ENCODE data around the gene INSYN2A. TPM values are rescaled to one million over a fixed set of nuclear protein-coding genes. Genes with fewer than 3 reads are reported as not detected.

Gene INSYN2A
- total RNA-seq, 1 donor from 2014 or later = 0.13 TPM

DNA sequence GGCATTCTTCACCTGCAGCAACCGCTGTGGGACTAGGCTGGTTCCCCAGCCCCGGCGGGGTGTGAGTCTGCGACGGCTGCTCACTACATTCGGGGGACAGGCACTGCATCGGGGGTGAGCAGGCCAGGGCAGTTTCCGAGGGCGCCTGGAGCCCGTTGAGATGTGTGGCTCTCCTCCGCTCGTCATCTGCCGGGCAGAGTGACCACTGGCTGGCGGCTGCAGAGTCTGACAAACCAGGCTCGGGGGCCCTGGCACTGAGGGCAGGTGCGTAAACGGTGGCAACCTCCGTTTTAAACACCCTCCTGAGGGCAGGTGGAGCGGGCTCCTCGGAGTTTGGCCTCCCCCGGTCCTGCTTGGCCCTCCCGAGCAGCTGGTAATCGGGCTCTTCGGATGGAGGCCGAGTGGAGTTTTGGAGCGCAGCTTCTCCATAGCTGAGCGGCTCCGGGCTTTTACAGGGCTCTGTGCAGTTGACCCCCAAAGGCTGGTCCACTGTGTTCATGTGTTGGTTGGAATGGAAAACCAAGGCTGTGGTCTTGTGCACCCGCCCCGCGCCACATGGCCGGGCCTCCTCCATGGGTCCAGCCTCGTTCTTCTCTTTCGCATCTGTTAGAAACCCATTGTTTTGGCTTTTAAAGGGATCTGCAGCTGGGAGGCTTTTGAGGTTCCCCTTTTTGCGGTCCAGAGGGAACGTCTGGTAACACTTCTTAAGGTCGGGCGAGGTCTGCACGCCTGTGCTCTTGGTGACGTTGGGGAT, 20.9 kb downstream of the INSYN2A start:
- H3K27me3 Mint-ChIP-seq (ENCODE audit: low read depth) = no peaks in the 10 kb centered on the region
- no peak overlapping the region for H3K27ac Mint-ChIP-seq
- H3K36me3 Mint-ChIP-seq = peaks cover 6% of the 10 kb centered on the region
- no peak overlapping the region for H3K4me3 Mint-ChIP-seq
- TF ChIP-seq, protein P1, sequence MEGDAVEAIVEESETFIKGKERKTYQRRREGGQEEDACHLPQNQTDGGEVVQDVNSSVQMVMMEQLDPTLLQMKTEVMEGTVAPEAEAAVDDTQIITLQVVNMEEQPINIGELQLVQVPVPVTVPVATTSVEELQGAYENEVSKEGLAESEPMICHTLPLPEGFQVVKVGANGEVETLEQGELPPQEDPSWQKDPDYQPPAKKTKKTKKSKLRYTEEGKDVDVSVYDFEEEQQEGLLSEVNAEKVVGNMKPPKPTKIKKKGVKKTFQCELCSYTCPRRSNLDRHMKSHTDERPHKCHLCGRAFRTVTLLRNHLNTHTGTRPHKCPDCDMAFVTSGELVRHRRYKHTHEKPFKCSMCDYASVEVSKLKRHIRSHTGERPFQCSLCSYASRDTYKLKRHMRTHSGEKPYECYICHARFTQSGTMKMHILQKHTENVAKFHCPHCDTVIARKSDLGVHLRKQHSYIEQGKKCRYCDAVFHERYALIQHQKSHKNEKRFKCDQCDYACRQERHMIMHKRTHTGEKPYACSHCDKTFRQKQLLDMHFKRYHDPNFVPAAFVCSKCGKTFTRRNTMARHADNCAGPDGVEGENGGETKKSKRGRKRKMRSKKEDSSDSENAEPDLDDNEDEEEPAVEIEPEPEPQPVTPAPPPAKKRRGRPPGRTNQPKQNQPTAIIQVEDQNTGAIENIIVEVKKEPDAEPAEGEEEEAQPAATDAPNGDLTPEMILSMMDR (IDR thresholded peaks at IDR 0.05; ENCODE audit: unreplicated experiment) = no peak
- peaks cover 6% of the 10 kb centered on the region for H3K4me1 Mint-ChIP-seq
- peaks cover under 1% of the 10 kb centered on the region for H3K9me3 Mint-ChIP-seq
- DNase-seq (ENCODE audit: low spot score in 2 of 2, unreplicated experiment in 2 of 2) = no peak

DNA sequence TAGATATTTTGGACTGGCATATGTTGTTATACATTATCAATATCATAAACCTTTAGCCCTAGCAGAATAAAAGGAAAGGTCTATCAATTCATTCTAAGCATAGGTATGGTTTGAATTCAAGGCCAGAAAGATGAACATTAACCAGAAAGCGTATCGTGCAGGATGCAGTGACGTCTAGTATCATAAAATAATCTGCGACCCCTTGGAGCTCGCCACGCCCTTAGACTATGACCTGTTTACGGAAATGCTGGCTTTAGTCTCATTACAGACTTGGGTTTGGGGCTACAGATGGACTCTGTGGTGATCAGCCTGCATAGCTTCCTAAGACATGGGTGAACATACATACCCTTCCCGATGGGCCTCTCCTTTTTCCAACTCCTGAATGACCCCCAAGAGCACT, 21.5 kb downstream of the INSYN2A start:
- no peak overlapping the region for H3K27ac Mint-ChIP-seq
- H3K9me3 Mint-ChIP-seq = no peaks in the 10 kb centered on the region
- H3K36me3 Mint-ChIP-seq = peaks cover 6% of the 10 kb centered on the region
- no peak overlapping the region for H3K4me3 Mint-ChIP-seq
- TF ChIP-seq, protein P1 (IDR thresholded peaks at IDR 0.05; ENCODE audit: unreplicated experiment) = no peak
- no peak for DNase-seq (ENCODE audit: low spot score in 2 of 2, unreplicated experiment in 2 of 2)
- H3K4me1 Mint-ChIP-seq = peaks cover 6% of the 10 kb centered on the region
- no peaks in the 10 kb centered on the region for H3K27me3 Mint-ChIP-seq (ENCODE audit: low read depth)

DNA sequence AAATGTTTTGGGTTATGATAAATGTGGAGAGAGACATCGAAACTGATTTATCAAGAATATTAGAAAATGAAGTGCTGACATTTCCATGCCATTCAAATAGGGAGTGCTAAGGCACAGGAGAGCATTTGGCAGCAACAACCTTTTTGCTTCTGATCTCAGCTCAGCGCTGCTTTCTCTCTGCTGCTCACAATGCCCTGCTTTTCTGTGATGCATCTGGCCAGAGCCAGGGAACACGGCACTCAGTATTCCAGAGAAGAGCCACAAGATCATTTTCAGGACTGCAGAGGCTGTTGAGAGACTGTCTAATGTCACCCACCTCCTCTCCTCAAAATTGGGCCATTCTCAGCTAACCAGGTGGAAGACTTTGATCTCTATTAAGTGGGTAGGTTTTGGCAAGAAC, 28.1 kb downstream of the INSYN2A start:
- TF ChIP-seq, protein P1 (IDR thresholded peaks at IDR 0.05; ENCODE audit: unreplicated experiment) = no peak
- H3K4me3 Mint-ChIP-seq = no peak overlapping the region
- no peak for DNase-seq (ENCODE audit: low spot score in 2 of 2, unreplicated experiment in 2 of 2)
- H3K9me3 Mint-ChIP-seq = no peaks in the 10 kb centered on the region
- peaks cover 4% of the 10 kb centered on the region for H3K4me1 Mint-ChIP-seq
- no peaks in the 10 kb centered on the region for H3K27me3 Mint-ChIP-seq (ENCODE audit: low read depth)
- H3K27ac Mint-ChIP-seq = no peak overlapping the region
- peaks cover 2% of the 10 kb centered on the region for H3K36me3 Mint-ChIP-seq

DNA sequence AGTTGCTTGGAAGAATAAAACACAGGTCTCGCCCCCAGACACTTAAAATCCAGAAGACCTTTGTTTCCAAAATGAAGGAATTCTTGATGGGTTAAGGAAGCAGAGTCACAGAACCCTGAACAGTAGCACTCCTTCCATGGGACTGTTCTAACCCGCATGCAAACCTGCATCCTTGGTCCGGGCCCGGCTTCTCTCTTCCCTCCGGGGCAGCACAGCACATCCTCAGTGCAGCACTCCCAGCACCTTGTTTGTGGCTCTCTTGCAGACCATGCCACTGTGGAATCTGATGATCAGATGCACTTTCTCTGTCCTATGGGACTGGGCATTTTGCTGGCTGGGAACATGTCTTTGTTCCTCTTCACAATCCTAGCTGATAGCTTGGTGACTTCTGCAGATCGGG, 33.5 kb downstream of the INSYN2A start:
- TF ChIP-seq, protein P1 (IDR thresholded peaks at IDR 0.05; ENCODE audit: unreplicated experiment) = no peak
- H3K36me3 Mint-ChIP-seq = no peaks in the 10 kb centered on the region
- peaks cover 4% of the 10 kb centered on the region for H3K4me1 Mint-ChIP-seq
- no peak overlapping the region for H3K4me3 Mint-ChIP-seq
- H3K27me3 Mint-ChIP-seq (ENCODE audit: low read depth) = no peaks in the 10 kb centered on the region
- H3K27ac Mint-ChIP-seq = no peak overlapping the region
- no peaks in the 10 kb centered on the region for H3K9me3 Mint-ChIP-seq
- DNase-seq (ENCODE audit: low spot score in 2 of 2, unreplicated experiment in 2 of 2) = no peak

DNA sequence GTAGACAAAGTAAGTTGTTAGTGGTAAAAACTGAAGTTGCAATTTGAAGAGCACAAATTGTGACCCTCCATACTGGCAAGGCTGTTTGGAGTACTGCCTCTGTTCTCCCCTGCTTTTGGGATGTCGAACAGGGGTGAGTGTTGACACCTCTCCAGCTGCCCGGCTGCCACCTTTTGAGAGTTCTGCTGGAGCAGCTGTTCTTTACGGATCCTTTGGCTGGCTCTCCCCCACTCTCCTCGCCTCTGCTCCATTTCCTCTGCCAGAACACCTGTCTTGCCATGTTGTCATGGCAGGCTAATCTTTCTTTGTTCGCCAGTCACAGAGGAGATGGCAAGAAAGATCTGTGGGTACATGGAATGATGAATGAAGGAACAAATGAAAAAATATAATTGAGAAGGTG, 34.9 kb downstream of the INSYN2A start:
- H3K9me3 Mint-ChIP-seq = no peaks in the 10 kb centered on the region
- no peak overlapping the region for H3K4me3 Mint-ChIP-seq
- H3K27ac Mint-ChIP-seq = no peak overlapping the region
- TF ChIP-seq, protein P1 (IDR thresholded peaks at IDR 0.05; ENCODE audit: unreplicated experiment) = no peak
- H3K27me3 Mint-ChIP-seq (ENCODE audit: low read depth) = no peaks in the 10 kb centered on the region
- no peak for DNase-seq (ENCODE audit: low spot score in 2 of 2, unreplicated experiment in 2 of 2)
- peaks cover 4% of the 10 kb centered on the region for H3K4me1 Mint-ChIP-seq
- H3K36me3 Mint-ChIP-seq = no peaks in the 10 kb centered on the region

Measured in mesothelial cell of epicardium (in vitro differentiated cells).